Measurements from ENCODE around the gene APOC4. TPM values are rescaled to one million over a fixed set of nuclear protein-coding genes. Genes with fewer than 3 reads are reported as not detected.
"Not testable (repeated sequence)": the region's sequence is repeated elsewhere in the genome, so short reads cannot be mapped to it uniquely, and the experiment has no call there.

Gene APOC4
- total RNA-seq, 1 experiment from 2014 or later: not detected

DNA sequence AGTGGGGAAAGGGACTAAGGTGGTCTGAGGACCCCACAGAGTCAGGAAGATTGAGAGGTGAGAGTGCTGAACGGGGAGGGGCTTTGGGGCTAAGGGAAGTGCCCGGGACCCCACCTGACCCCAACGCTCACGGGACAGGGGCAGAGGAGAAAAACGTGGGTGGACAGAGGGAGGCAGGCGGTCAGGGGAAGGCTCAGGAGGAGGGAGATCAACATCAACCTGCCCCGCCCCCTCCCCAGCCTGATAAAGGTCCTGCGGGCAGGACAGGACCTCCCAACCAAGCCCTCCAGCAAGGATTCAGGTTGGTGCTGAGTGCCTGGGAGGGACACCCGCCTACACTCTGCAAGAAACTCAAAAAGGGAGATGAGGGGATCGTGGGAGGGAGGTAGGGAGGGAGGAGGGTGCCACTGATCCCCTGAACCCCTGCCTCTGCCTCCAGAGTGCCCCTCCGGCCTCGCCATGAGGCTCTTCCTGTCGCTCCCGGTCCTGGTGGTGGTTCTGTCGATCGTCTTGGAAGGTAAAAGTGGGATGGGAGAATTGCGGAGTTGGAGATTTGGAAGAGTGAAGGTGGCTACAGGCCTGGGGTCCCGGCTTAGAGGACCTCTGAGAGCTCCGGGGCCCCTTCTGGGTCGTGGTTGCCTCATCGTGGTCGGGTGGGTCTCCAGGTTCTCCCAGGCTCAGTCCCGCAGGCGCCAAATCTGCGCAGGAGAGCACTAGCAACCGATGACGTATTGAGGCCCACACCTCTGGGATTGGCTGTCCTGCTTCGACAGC lies 27.4 kb upstream of the APOC4 start, which contains the start of gene APOC1:
Gene APOC1 (plus strand): TSS at position 176 of the 774 bp plus-strand sequence. CDS start 284 bp downstream, at position 460.
- DNase-seq (ENCODE audit: low spot score): peak; percentile 96

DNA sequence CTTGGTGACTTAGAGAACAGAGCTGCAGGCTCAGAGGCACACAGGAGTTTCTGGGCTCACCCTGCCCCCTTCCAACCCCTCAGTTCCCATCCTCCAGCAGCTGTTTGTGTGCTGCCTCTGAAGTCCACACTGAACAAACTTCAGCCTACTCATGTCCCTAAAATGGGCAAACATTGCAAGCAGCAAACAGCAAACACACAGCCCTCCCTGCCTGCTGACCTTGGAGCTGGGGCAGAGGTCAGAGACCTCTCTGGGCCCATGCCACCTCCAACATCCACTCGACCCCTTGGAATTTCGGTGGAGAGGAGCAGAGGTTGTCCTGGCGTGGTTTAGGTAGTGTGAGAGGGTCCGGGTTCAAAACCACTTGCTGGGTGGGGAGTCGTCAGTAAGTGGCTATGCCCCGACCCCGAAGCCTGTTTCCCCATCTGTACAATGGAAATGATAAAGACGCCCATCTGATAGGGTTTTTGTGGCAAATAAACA lies 17.8 kb upstream of the APOC4 start:
- DNase-seq (ENCODE audit: low spot score): no peak

DNA sequence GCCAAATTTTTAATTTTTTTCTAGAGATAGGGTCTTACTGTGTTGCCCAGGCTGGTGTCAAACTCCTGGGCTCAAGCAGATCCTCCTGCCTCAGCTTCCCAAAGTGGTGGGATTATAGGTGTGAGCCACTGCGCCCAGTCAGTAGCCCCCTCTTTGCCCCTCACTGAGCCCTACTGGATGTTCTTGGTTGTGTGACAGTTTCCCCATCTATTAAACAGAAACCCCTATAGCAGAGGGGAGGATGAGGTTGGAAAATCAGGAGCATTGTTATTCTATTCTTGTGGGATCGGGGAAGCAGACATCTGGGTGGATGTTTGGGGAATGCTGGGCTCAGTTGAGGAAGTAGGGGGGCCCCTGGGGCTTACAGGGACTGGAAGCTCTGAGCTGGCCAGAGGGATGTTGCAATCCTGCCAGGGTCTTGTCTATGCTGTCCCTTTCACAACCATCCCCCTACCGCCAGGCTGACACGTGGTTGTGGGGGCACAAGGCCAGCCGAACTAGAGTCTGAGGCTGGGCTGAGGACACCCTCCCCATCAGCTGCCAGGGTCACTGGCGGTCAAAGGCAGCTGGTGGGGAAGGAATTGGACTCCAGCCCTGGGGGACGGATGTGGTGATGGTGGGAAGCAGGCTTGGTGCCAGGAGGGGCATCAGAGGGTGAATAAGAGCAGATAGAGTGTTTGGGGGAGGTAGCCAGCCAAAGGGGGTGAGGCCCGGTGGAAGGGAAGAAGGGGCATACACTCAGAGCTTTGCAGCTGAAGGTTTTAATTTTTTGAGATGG lies 16.7 kb upstream of the APOC4 start:
- DNase-seq (ENCODE audit: low spot score): no peak

DNA sequence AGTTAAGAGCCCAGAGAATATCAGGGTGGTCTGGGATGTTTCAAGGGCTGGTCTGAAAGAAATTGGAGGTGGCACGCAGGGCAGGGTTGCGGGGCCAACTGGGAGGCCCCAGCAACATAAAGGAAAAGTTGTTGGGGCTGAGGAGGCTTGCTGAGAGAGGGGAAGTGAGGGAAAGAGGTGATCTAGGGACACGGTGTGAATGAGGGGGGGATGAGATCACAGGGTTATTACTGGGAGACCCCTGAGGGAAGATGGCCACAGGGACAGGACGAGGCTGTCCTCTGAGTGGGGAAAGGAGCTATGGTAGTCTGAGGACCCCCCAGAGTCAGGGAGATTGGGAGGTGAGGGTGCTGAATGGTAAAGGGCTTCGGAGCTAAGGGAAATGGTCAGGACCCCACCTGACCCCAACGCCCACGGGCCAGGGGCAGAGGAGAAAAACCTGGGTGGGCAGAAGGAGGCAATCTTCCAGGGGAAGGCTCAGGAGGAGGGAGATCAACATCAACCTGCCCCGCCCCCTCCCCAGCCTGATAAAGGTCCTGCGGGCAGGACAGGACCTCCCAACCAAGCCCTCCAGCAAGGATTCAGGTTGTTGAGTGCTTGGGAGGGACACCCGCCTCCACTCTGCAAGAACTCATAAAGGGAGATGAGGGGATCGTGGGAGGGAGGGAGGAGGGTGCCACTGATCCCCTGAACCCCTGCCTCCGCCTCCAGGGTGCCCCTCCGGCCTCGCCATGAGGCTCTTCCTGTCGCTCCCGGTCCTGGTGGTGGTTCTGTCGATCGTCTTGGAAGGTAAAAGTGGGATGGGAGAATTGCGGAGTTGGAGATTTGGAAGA lies 15.6 kb upstream of the APOC4 start:
- not testable (repeated sequence) for DNase-seq (ENCODE audit: low spot score)

DNA sequence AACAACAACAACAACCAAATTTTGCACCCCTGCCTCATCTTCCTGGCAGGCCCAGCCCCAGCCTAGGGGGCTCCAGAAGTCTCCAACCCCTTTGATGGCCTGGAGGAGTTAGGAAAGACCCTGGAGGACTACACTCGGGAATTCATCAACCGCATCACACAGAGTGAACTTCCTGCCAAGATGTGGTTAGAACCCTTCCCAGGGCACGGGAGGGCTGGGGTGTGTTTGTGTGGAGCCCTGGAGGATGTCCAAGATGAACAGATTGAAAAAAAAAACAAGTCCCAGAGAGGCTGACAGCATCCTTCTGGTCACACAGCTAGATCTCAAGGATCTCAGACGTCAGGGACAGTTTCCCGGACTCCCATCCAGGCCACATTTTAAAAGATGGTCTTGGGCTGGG lies 14.3 kb upstream of the APOC4 start:
- no peak for DNase-seq (ENCODE audit: low spot score)

DNA sequence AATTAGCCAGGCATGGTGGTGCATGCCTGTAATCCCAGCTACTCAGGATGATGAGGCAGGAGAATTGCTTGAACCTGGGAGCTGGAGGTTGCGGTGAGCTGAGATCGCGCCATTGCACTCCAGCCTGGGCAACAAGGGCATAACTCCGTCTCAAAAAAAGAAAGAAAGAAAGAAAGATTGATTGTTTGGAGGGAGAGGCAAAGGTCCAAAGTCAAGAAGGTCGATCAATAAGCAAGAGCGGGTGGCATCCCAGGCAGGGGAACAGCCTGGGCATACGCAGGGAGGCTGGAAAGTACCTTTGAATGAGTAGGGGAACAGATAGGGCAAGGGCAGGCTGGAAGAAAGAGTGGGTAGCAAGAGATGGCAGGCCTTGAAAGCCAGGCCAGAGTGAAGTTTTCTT lies 11.9 kb upstream of the APOC4 start:
- DNase-seq (ENCODE audit: low spot score): no peak

DNA sequence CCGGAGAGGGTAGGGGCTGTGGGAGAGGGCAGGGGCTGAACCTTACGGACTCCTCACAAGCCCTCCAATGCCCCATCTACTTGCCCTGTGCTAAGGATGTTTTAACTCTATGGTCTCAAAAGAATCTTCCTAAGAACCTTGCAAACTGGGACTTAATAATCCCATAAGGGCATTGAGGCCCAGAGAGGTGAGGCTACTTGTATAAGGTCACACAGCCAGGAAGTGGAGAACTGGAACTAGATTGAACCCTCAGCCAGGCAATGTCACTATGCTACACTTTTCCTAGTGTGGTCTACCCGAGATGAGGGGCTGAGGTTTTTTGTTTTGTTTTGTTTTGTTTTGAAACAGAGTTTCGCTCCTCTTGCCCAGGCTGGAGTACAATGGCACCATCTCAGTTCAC lies 10.5 kb upstream of the APOC4 start:
- no peak for DNase-seq (ENCODE audit: low spot score)

DNA sequence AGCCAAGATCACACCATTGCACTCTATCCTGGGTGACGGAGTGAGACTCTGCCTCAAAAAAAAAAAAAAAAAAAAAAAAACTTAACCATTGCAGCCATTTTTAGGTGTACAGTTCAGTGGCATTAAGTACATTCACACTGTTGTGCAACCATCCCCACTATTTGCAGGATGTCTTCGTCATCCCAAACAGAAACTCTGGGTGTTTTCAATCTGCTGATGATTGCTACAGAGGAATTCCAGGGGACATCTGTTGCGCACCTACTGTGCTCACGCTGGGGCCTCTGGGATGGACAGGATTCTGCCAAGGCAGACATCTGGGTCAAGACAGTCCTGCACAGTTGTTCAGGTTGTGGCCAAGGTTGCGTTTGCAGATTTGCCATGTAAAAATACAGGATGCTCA lies 2.4 kb upstream of the APOC4 start:
- DNase-seq (ENCODE audit: low spot score): no peak

DNA sequence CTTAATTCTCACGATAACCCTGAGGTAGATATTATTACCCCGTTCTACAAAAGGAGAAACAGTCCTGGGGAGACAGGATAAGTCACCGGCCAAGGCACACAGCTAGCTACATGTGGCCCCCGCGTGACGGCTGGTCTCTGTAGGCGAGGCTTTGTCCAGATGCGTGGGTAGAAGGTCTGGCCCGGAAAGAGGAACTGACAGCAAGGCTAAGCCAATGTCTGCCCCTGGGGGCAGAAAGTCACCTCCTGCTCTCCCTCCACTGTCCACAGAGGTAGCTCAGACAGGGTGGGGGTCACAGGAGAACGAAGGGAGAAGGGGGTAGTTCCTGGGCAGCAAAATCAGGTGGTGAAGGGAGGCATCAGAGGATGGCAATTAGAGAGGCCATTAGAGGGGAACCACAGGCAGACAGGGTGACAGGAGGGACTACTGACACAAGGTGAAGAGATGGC lies 1.8 kb downstream of the APOC4 start:
- DNase-seq (ENCODE audit: low spot score): no peak

DNA sequence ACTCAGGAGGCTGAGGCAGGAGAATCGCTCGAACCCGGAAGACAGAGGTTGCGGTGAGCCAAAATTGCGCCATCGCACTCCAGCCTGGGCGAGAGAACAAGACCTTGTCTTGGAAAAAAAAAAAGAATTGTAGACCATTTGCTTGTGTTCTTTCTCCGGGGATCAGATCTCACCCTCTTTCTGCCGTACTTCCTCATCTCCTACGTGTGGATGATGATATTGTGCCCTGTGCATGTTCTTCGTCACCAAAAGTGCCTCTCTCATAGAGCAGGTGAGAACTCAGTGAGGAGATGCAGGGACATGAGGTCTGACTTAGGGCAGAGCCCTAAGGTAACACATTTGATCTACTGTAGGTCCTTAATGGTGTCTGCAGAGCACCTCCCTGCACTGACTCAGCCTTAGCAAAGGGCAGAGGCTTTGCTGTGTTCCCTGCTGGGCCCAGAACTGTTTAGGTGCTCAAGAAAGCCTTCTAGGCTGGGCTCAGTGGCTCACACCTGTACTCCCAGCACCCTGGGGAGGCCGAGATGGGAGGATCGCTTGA lies 5.1 kb downstream of the APOC4 start:
- no peak for DNase-seq (ENCODE audit: low spot score)

DNA sequence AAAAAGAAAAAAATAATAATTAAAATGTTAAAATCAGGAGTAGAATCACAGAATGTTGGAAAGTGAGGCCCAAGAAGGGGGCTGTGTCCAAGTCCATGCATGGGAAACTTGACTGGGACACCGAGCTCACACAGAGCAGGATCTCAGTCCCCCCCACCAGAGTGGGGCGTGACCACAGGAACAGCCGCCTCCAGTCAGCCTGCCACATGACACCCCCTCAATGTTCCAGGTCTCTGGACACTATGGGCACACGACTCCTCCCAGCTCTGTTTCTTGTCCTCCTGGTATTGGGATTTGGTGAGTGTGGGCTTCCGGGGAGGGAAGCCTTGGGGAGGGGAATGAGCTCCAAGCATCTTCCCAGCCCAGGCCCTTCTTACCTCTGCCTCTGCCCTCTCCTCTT lies 6.2 kb downstream of the APOC4 start:
- DNase-seq (ENCODE audit: low spot score): no peak

DNA sequence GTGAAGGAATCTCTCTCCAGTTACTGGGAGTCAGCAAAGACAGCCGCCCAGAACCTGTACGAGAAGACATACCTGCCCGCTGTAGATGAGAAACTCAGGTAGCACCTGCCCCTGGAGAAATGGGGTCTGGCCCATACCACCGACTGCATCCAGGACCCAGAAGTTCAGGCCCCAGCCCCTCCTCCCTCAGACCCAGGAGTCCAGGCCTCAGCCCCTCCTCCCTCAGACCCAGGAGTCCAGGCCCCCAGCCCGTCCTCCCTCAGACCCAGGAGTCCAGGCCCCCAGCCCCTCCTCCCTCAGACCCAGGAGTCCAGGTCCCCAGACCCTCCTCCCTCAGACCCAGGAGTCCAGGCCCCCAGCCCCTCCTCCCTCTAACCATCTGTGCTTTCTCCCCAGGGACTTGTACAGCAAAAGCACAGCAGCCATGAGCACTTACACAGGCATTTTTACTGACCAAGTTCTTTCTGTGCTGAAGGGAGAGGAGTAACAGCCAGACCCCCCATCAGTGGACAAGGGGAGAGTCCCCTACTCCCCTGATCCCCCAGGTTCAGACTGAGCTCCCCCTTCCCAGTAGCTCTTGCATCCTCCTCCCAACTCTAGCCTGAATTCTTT lies 6.8 kb downstream of the APOC4 start:
- DNase-seq (ENCODE audit: low spot score): no peak

DNA sequence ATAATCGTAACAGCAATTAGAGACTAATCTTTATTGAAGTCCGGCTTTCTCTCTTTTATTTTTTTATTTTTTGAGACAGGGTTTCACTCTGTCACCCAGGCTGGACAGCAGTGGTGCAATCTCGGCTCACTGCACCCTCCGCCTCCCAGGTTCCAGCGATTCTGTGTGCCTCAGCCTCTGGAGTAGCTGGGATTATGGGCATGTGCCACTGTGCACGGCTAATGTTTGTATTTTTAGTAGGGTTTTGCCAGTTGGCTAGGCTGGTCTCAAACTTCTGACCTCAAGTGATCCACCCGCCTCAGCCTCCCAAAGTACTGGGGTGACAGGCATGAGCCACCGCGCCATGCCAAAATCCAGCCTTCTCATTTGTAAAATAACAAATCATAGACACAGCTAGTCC lies 7.5 kb downstream of the APOC4 start:
- no peak for DNase-seq (ENCODE audit: low spot score)

DNA sequence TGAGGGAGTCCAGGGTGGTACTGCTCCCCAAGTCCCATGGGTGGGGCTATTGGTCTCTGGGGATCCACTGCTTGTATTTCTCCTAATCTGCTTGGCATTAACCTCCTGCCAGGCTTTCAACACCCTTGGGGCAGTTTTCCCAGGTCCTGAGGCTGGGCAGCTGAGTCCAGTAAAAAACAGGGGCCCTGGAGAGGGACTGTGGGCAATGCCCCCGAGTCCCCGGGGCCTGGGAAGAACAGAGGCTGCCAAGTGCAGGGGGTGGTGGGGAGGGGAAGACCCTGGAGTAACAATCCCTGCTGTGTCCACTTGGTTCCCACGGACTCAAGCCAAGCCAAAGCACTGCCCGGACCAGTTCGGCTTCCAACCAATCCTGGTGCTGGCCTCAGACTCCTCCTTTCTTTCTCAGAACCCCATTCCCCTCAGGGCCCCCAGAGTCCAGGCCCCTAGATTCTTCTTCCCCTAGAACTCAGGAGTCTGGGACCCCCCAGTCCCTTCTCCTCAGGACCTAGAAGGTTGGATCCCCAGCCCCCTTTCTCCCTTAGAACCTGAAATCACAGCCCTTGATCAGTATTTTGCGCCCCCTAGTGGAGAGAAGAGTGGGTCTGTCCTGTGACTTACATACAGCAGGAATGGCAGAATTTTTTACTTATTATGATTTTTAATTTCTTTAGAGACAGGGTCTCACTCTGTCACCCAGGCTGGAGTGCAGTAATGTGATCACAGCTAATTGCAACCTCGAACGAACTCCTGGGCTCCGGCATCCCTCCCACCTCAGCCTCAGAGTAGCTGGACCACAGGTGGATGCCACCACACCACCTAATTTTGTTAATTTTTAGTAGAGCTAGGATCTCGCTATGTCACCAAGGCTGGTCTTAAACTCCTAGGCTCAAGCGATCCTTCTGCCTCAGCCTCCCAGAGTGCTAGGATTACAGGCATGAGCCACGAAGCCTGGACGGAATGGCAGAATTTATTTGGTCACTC lies 9.4 kb downstream of the APOC4 start:
- peak; percentile 93 for DNase-seq (ENCODE audit: low spot score)

DNA sequence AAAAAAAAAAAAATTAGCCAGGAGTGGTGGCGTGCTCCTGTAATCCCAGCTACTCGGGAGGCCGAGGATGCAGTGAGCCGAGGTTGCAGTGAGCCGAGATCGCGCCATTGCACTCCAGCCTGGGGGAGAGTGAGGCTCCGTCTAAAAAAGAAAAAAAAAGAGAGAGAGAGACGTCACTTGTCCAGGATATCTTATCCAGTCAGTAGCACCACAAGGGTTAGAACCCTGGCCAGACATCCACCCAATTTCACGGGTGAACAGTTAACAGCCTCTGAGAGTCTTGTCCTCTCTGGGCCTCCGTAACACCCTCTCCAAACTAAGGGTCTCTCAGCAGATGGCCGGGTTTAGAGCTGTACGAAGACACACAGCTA lies 12.2 kb downstream of the APOC4 start:
- no peak for DNase-seq (ENCODE audit: low spot score)

DNA sequence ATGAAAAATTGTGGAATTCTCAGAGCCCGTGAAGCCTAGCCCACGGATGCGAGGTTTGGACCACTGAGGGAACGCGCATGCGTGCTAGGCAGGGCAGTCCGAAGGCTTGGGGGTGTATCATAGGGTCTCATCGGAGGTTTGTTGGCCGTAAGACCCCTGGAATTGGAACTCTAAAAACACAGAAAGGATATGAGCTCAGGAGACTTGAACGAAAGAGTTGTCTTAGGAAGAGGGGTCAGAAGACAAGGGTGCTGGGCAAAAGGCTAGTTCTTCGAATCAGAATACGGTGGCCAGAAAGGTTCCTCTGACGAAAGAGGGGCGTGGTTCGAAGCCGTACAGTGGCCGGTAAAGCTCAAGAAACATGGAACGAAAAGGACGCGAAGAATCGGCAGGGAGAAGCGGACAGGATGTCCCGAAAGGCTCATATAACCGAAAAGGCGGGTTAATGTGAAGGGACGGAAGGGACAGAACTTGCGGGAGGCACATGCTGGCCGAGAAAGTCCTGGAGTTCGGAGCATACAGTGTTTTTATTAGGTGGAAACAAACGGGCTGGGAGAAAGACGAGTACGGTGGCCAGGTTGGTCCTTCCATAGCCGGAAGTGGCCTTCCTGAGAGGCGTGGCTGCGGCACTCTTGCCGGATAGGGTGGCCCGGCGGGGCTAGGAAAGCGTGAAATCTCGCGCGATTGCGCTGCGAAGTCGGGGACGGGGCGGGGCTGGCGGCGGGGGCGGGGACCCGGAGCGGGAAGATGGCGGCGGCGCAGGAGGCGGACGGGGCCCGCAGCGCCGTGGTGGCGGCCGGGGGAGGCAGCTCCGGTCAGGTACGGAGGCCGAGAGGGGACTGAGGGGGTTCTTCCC lies 12.8 kb downstream of the APOC4 start, which contains the start of gene CLPTM1:
Gene CLPTM1 (plus strand): TSS at position 732 of the 856 bp plus-strand sequence. CDS start 16 bp downstream, at position 748.
- peak; percentile 99 for DNase-seq (ENCODE audit: low spot score)

DNA sequence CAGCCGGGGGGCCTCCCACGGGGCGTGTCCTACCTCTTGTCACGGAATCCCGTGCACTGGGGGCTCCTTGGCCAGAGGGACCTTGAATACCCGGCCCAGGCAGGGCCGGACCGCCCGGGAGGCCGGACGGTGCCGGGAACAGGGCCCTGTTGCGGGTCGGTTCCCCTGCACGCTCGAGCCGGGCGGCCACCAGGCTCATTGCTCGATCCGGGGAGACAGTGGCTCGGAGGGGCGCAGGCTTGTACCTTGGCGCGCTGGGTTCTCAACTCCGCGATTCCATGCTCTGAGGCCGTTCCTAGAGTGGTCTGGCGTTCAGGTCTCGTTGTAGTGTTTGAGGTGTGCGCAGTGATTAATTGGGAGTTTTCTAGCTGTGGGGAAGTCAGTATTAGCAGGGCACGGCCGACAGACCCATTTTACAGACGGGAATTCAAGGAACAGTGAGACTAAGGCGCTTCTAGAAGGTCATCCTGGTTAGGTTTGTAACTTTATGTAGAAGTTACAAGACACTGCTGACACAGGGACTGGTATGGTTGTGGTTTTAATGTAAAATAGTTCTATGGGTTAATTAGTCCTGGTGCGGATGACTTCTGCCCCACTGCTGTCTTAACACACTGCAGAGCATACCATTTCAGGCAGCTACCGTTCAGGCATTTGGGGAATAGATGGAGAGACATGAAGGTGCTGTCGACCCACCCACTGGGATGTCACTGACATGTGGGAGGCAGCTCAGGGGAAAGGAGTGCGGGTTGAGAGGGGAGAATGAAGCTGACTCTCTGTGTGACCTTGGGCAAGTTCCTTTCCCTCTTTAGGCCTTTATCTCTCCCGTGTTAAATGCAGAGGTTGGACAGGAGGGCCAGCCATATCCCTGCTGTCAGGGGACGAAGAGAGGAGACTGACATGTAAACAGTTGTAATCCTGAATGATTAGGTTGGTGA lies 13.7 kb downstream of the APOC4 start:
- peak; percentile 42 for DNase-seq (ENCODE audit: low spot score)

DNA sequence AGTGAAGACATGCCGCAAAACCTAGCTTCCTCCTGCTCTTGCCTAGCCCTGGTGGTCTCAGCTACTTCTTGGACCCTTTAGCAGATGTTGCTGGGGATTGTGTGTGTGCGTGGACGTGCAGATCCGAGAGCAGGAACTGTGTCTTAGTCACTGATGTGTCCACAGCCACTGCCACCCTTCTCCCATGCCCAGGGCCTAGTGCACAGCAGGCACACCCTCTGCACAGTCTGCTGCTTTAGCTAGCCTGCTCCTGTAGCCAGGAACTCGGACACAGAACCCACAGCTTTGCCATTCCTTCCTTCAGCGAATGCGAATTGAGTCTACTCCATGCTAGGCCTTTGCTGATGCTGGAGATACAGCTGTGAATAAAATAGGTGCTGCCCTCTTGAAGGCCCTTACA lies 15.5 kb downstream of the APOC4 start:
- no peak for DNase-seq (ENCODE audit: low spot score)

All from HT-29 (cell line).